Regular cardiac myocyte (primary cell): ENCODE results near the gene IGF2R. TPM values are rescaled to one million over a fixed set of nuclear protein-coding genes. Genes with fewer than 3 reads are reported as not detected.

Experiments used
- total RNA-seq: library from RNA; depleted of rRNA; stranded (reverse); fragments of >200 nt; gene quantifications from 2 replicates; pipeline ENCODE4 v1.2.3, GENCODE V29; 2014

Gene IGF2R, protein sequence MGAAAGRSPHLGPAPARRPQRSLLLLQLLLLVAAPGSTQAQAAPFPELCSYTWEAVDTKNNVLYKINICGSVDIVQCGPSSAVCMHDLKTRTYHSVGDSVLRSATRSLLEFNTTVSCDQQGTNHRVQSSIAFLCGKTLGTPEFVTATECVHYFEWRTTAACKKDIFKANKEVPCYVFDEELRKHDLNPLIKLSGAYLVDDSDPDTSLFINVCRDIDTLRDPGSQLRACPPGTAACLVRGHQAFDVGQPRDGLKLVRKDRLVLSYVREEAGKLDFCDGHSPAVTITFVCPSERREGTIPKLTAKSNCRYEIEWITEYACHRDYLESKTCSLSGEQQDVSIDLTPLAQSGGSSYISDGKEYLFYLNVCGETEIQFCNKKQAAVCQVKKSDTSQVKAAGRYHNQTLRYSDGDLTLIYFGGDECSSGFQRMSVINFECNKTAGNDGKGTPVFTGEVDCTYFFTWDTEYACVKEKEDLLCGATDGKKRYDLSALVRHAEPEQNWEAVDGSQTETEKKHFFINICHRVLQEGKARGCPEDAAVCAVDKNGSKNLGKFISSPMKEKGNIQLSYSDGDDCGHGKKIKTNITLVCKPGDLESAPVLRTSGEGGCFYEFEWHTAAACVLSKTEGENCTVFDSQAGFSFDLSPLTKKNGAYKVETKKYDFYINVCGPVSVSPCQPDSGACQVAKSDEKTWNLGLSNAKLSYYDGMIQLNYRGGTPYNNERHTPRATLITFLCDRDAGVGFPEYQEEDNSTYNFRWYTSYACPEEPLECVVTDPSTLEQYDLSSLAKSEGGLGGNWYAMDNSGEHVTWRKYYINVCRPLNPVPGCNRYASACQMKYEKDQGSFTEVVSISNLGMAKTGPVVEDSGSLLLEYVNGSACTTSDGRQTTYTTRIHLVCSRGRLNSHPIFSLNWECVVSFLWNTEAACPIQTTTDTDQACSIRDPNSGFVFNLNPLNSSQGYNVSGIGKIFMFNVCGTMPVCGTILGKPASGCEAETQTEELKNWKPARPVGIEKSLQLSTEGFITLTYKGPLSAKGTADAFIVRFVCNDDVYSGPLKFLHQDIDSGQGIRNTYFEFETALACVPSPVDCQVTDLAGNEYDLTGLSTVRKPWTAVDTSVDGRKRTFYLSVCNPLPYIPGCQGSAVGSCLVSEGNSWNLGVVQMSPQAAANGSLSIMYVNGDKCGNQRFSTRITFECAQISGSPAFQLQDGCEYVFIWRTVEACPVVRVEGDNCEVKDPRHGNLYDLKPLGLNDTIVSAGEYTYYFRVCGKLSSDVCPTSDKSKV (N-terminal part only)
- 131 and 197 TPM in 2 replicates for total RNA-seq

GRCh38 chr6:159968295-159969203 is at the start of gene IGF2R:
TSS of gene IGF2R (plus strand) at chr6:159969082. CDS start at chr6:159969247, 165 bp downstream.

GRCh38 chr6:160121558-160121957 is 152.7 kb downstream of the IGF2R start, which contains the start of gene SLC22A1:
TSS of gene SLC22A1 (plus strand) at chr6:160121815. CDS start at chr6:160121936, 121 bp downstream.

Other genes with a start within 250 kb of the IGF2R start
- 103 and 125 TPM in 2 replicates for gene WTAP, start 241.6 kb upstream of the IGF2R start, total RNA-seq
- 17.2 and 34.3 TPM in 2 replicates for gene ACAT2, start 207.0 kb upstream of the IGF2R start, total RNA-seq
- 264 and 509 TPM in 2 replicates for gene TCP1, start 179.5 kb upstream of the IGF2R start, total RNA-seq
- gene MRPL18, start 178.6 kb upstream of the IGF2R start, total RNA-seq: 96.1 and 148 TPM in 2 replicates
- 0.19 and 0.56 TPM in 2 replicates for gene PNLDC1, start 168.8 kb upstream of the IGF2R start, total RNA-seq
- under 0.01 TPM in 2 replicates for gene MAS1, start 78.1 kb upstream of the IGF2R start, total RNA-seq
- gene SLC22A1, start 152.7 kb downstream of the IGF2R start, total RNA-seq: under 0.01 and 0.38 TPM in 2 replicates